Fibroblast of peridontal ligament (primary cell): ENCODE measurements around the gene PCCA.

Source experiments
- DNase-seq: peaks from one replicate; pipeline ENCODE4 v3.0.0-alpha.2; 2010; ENCODE audit errors: extremely low read depth

Gene PCCA

GRCh38 chr13:100432611-100433010, 343.7 kb downstream of the PCCA start:
- DNase-seq: no peak

- no peak for DNase-seq
Observed at GRCh38 chr13:100433475-100433874, 344.6 kb downstream of the PCCA start.

DNA sequence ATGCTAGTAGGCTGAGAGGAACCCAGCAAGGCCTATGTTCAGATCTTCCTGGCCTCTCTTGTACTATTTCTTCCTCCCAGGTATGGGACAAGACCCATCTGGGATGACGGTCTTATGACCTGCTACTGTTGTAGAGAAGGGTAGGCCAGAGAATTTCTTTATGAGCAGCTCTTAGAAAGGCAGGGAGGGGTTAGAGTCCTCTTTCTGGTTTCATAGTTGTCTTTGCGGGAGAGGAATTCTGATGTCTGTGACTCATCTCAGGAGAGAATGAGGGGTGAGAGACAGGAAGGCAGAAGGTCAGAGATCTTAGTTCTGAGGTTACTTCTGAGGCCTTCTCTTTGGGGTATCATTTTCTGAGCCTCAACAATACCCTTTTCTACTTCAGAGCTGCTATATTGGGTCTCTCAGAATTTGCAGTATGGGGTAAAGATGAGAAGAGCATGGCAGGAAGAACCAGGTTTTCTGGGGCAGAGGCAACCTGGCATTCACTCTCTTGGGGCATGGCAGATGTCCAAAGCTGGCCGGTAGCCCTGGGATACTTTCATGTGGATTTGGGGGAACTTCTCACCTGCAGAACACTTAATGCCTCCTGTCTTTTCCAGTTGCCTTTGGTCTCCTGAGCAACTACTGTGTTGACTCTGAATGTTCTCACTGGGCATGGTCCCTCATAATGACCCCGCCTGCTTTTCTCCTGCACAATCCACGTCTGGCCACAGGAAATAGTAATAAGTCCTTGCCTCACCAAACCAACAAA, 345.3 kb downstream of the PCCA start:
- peak; percentile 27 for DNase-seq

DNA sequence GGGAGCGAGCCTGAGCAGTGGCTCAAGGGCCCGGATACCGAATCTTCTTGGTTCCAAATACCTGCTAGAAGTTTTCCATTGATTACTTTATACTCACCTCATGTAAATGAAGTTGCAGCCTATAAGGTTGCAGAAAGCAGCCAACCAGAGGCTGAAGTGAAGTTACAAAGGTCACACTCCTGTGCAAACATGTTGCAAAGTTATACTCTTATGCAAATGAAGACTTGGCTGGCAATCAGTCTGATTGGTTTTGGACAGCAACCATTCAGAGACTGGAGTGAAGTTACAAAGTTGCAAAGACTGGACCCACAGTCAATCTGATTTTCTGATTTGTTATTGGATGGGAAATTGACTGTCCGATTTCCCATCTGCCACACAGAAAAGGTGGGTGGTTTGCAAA, 347.2 kb downstream of the PCCA start:
- no peak for DNase-seq

DNA sequence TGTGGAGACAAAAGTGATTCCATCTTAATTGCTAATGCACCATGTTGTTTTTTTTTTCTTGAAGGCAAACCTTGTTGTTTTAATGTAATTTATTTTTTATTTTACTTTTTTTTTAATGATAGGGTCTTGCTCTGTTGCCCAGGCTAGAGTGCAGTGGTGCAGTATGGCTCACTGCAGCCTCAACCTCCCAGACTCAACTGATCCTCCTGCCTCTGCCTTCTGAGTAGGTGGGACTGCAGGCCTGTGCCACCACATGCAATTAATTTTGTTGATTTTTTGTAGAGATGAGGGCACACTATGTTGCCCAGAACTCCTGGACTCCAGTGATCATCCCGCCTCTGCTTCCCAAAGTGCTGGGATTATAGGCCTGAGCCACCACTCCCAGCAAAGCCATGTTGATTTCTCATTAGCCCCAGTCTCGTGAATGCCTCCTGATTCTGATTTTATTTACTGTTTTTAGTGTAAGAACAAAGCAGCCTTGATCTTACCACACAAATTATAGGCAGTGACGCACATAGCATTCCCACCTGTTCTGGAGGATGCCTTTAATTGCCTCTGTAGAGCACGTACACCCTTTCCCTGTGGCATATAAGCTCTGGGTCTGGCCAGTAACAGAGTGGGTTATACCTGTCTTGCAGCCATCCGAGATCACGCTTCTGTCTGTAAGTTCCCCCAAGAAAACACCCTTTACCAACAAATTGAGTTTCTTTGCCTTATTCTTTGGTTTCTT, 349.3 kb downstream of the PCCA start:
- DNase-seq: no peak

DNA sequence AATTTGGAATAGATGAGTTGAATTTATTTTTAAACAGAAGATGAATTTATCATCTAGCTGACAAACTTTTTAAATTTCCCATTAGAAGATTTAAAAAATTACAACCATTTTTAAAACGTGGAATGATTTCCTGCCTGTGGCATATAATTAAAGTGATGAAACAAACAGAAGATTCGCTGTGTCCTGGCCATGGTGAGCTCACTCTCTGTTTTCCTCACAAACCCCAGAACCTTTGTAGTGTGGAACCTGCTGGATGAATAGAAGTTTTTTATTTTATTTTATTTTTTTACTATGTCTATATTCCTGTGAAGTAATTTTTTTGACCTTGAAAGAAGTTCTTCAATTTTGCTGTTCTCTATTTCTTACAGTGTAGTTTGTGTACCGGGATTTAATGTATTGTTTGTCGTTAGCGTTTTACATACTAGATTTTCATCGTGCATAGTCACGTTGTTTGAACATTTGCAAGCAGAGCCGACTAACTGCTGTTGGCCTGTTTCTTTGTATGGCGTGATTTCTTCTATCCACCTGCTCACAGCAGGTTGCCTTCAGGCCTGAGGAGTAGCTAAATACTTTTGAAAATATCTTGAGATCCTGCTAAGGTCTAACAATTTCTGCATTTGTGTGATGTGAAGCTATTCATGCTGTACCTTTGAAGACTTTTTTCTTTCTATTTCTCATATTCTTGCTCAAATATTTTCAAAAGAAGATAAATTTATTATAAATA, 350.5 kb downstream of the PCCA start:
- DNase-seq: no peak

GRCh38 chr13:100440751-100441425, 352.0 kb downstream of the PCCA start:
- DNase-seq: peak; percentile 66

GRCh38 chr13:100442095-100442832, 353.4 kb downstream of the PCCA start:
- DNase-seq: no peak

DNA sequence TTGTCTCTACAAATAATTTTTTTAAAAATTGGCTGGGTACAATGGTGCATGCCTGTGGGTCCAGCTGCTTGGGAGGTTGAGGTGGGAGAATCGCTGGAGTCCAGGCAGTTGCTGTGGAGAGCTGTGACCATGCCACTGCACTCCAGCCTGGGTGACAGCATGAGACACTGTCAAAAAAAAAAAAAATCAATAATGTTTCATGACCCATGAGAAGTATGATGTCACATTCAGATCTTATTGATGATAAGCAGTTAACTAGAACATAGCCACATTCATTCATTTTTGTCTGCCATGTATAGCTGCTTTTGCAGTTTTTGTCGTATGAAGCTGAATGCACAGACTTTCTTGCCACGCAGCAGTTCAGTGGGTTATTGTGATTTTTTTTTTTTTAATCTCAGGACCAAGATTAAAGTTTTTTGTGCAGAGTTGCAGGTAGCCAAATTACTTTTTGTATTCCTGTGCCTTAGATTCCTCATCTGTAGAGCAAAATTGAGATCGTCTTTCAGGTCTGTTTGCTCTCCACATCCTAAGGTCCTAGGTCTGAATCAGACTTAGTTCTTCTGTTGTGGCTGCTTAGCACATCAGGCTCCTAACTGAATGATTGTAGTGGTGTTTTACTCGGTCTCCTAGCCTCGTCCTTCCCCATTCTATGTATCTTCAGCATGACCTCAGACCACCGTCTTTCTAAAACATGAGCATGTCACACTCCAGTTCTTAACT, 354.5 kb downstream of the PCCA start:
- DNase-seq: no peak

DNA sequence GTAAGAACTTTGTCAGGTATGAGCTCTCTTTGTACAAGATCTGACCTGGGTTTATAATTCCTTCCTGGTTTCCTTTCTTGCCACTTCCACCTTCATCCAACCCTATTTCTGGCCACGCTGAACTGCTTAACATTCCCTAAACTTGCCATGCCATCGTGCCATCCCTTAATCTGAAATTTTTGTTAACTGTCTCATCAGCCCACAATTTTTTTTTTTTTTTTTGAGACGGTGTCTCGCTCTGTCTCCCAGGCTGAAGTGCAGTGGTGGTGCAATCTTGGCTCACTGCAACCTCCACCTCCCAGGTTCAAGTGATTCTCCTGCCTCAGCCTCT, 355.1 kb downstream of the PCCA start:
- DNase-seq: no peak

GRCh38 chr13:100447831-100448230, 358.9 kb downstream of the PCCA start:
- peak; percentile 18 for DNase-seq

- no peak for DNase-seq
Observed at GRCh38 chr13:100451923-100452322, 363.0 kb downstream of the PCCA start.

DNA sequence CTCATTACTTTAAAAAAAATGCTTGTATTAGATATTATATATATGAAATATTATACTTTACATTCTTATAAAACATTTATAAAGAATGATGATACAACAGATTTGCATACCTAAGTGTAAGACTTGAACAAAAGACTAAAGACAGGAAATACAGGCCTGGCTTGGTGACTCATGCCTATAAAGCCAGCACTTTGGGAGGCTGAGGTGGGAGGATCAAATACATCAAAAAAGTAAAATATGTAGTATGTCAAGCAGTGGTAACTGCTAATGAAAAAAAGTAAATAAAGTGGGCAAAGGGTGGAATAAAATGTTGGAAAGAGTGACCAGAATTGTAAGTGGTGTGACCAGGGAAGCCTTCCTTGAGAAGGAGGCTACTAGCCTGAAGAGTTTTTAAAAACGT, 366.0 kb downstream of the PCCA start:
- DNase-seq: peak; percentile 6

GRCh38 chr13:100458673-100459072, 369.8 kb downstream of the PCCA start:
- no peak for DNase-seq

DNA sequence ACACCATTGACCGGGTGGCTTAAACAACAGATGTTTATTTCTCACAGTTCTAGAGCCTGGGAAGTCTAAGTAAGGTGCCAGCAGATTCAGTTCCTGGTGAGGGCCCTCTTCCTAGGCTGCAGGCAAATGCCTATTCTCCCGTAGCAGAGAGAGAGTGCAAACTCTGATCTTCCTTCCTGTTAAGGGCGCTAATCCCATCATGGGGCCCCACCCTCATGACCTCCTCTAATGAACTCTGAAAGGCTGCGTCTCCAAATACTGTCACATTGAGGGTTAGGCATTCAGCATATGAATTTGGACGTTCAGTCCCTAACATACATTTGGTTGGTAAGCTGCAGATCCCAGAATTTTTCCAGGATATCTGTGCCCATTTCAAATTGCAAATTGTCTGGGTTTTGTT, 370.9 kb downstream of the PCCA start:
- no peak for DNase-seq

GRCh38 chr13:100460266-100460665, 371.4 kb downstream of the PCCA start:
- no peak for DNase-seq

GRCh38 chr13:100460791-100461190, 371.9 kb downstream of the PCCA start:
- DNase-seq: no peak

- DNase-seq: peak; percentile 10
Observed at GRCh38 chr13:100461309-100462030, 372.6 kb downstream of the PCCA start.

DNA sequence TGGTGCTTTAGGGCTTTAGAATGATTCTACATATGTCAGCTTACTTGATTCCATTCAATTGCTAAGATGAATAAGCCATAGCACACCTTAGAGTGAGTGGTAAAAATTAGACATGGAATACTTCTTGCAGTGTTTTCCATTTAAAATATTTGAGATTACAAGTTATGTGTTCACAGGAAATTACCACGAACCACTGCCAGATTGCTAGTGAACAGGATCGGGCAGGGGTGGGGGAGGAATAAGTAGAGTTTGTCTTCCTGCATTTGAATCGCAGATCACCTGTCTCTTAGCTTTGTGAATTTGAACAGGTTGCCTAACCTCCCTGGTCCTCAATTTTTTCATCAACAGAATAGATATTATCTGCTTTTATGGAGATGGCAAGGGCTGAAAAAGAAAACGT, 375.1 kb downstream of the PCCA start:
- no peak for DNase-seq

GRCh38 chr13:100465558-100465957, 376.7 kb downstream of the PCCA start:
- no peak for DNase-seq
